ENCODE measurements around the gene PSMB3. TPM values are rescaled to one million over a fixed set of nuclear protein-coding genes. Genes with fewer than 3 reads are reported as not detected.
A peak's percentile ranks its signal among the peaks of the same experiment; 100 is the strongest.

The PSMB3 gene
- total RNA-seq, 2 donors from 2014 or later, result 68.2 to 99.2 TPM

DNA sequence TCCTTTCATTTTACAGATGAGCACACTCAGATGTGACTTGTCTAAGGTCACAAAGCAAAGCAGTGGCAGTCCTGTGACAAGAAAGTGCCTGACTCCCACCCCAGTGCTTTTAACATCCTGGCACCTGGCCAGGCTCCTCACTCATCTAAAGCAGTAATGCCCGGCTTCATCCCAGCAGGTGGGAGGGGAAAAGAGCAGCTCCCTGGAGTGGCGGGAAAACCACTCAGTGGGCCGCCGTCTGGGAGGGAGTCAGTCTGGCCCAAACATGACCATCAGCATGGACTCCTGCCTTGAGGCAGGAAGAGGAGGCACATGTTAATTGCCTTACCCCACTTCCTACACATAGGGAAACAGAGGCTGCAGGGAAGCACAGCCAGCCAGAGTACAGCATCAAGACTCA lies 7.0 kb upstream of the PSMB3 start:
- intact Hi-C loops (cut with DNase I), result no loop called here
- Histone ChIP-seq H3K27ac (peak overlapping the region in 3 of 4 donors; percentile 5 to 89 (median 74)), H3K4me3 (no peak overlapping the region), H3K4me1 (peaks cover 75% of the 10 kb centered on the region), H3K27me3 (no peaks in the 10 kb centered on the region), H3K9me3 (no peaks in the 10 kb centered on the region), H3K36me3 (replicated peaks in 1 of 2; ENCODE audit: insufficient read depth in 1 of 2, low read depth in 2 of 2) (no peaks in the 10 kb centered on the region)
- TF ChIP-seq, protein P1, sequence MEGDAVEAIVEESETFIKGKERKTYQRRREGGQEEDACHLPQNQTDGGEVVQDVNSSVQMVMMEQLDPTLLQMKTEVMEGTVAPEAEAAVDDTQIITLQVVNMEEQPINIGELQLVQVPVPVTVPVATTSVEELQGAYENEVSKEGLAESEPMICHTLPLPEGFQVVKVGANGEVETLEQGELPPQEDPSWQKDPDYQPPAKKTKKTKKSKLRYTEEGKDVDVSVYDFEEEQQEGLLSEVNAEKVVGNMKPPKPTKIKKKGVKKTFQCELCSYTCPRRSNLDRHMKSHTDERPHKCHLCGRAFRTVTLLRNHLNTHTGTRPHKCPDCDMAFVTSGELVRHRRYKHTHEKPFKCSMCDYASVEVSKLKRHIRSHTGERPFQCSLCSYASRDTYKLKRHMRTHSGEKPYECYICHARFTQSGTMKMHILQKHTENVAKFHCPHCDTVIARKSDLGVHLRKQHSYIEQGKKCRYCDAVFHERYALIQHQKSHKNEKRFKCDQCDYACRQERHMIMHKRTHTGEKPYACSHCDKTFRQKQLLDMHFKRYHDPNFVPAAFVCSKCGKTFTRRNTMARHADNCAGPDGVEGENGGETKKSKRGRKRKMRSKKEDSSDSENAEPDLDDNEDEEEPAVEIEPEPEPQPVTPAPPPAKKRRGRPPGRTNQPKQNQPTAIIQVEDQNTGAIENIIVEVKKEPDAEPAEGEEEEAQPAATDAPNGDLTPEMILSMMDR (IDR thresholded peaks at IDR 0.05), result no peak
- no peak for TF ChIP-seq POLR2A (IDR thresholded peaks at IDR 0.05)
- no peak for ATAC-seq
- WGBS, 2 donors, result 45 to 49% methylated on average over 4 of the region's 4 CpGs
- no peak for DNase-seq

DNA sequence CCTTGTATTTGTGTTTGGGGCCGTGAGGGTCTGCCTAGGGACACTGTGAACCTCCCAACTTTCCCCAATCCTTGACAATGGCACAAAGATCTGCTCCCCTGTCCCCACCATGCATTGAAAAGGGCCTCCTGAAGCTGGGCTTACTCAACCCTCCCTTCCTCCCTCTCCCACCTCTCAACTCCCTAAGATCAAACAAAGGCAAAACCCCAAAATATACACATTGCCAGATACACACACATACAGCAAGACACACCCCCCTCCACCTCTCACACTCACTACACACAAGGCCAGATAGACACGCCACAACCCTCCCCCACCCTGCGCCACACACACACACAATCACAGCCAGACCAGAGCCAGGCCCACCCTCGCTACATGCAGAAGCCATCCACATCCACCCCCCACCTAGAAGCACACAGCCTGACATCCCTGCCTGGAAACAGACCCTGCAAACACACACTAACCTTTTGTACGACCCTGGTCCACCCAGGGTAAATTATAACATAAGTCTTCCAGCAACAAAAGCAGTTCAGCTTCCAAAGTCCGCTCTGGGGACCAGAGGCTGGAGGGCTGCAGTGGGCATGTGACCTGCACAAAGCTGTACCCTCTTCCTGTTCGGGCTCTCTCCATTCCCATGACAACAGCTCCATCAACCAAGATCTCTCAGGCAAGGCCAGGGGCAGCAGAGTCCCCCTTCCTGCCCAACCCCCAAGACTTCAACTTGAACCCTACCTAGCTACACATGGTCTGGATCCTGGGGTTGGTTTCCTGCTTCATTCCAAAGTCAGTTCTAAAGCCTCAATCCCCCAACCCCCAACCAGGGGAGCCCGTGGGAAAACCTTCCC lies 6.3 kb upstream of the PSMB3 start:
- DNase-seq (no peak), ATAC-seq (no peak)
- intact Hi-C loops (cut with DNase I), result no loop called here
- Histone ChIP-seq H3K27ac (peak overlapping the region; percentile 61 to 89 (median 76)), H3K4me1 (peaks cover 75% of the 10 kb centered on the region), H3K9me3 (no peaks in the 10 kb centered on the region), H3K27me3 (no peaks in the 10 kb centered on the region), H3K4me3 (no peak overlapping the region), H3K36me3 (replicated peaks in 1 of 2; ENCODE audit: insufficient read depth in 1 of 2, low read depth in 2 of 2) (no peaks in the 10 kb centered on the region)
- WGBS, 2 donors, result 47 to 57% methylated on average over 6 to 8 of the region's 8 CpGs
- TF ChIP-seq, protein P1 (IDR thresholded peaks at IDR 0.05), result no peak
- no peak for TF ChIP-seq POLR2A (IDR thresholded peaks at IDR 0.05)

DNA sequence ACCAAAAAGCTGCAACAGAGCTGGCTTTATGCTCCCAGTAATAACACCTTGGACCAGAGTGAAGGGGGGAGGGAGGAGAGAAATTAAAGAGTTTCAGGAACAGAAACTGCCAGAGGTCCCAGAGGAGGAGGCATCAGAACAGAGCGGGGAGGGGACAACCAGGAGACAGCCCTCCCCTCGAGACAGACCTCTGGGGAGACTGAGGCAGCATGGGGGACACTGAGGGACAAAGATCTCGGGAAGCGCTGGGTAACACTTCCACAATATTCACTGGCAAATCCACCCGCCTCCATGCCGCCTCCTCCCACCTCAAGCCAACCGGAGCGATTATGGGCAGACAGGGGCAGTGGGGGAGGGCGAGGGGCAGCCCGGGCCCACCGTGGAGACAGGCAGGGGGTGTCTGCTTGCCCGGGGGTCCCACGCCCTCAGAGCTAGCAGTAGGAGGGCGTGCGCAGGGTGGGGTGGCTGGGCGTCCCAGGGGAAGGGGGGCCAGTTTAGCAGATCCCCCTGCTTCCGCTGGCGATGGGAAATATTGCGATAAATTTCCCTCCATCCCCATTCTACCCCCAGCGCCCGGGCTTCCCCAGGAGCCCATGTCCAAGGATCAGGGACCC lies 5.6 kb upstream of the PSMB3 start:
- DNase-seq (no peak), ATAC-seq (no peak)
- H3K27ac ChIP-seq, result peak overlapping the region; percentile 61 to 89 (median 76)
- 5 to 21% methylated on average over 6 to 21 of the region's 21 CpGs for WGBS, 2 donors
- H3K9me3 ChIP-seq, result no peaks in the 10 kb centered on the region
- no peaks in the 10 kb centered on the region for H3K36me3 ChIP-seq (replicated peaks in 1 of 2; ENCODE audit: insufficient read depth in 1 of 2, low read depth in 2 of 2)
- peaks cover 75% of the 10 kb centered on the region for H3K4me1 ChIP-seq
- peak overlapping the region; percentile 79 to 89 for H3K4me3 ChIP-seq
- peak in 1 of 3 donors; percentile 2 for TF ChIP-seq POLR2A (IDR thresholded peaks at IDR 0.05)
- TF ChIP-seq, protein P1 (IDR thresholded peaks at IDR 0.05), result no peak
- H3K27me3 ChIP-seq, result no peaks in the 10 kb centered on the region
- intact Hi-C loops (cut with DNase I), result no loop called here

GRCh38 chr17:38747463-38748148 lies 4.9 kb upstream of the PSMB3 start:
- no peak for ATAC-seq
- no peaks in the 10 kb centered on the region for H3K36me3 ChIP-seq (replicated peaks in 1 of 2; ENCODE audit: insufficient read depth in 1 of 2, low read depth in 2 of 2)
- intact Hi-C loops (cut with DNase I), result no loop called here
- H3K4me1 ChIP-seq, result peaks cover 70% of the 10 kb centered on the region
- 1% methylated on average over 39 to 55 of the region's 64 CpGs for WGBS, 2 donors
- H3K9me3 ChIP-seq, result no peaks in the 10 kb centered on the region
- peak in 1 of 4 donors; percentile 66 for DNase-seq
- TF ChIP-seq POLR2A (IDR thresholded peaks at IDR 0.05), result peak in 1 of 3 donors; percentile 16
- TF ChIP-seq, protein P1 (IDR thresholded peaks at IDR 0.05), result peak in 1 of 7 experiments; percentile 5
- H3K4me3 ChIP-seq, result peak overlapping the region; percentile 79 to 89
- peak overlapping the region; percentile 61 to 89 (median 76) for H3K27ac ChIP-seq
- H3K27me3 ChIP-seq, result no peaks in the 10 kb centered on the region
